Spleen (tissue), 11 donors: ENCODE results near the gene KCNJ10. TPM values are rescaled to one million over a fixed set of nuclear protein-coding genes. Genes with fewer than 3 reads are reported as not detected.

Experiments
- DNase-seq: peaks from one replicate; pipeline ENCODE4 v3.0.0-alpha.2; 2020
- H3K27ac ChIP-seq, 8 donors: fragments of 200-600 bp; sonication (generic) in 7 of 8; 1 replicate in 4 of 8; 2 replicates in 4 of 8; pipeline versions ENCODE4 v1.5.0 to v1.8.0; 2016 to 2021; ENCODE audit warnings: inconsistent platforms in 4 of 8, mild to moderate bottlenecking in 4 of 8, moderate library complexity in 1 of 8
- H3K27me3 ChIP-seq, 7 donors: fragments of 200-600 bp; sonication (generic) in 6 of 7; replicated peaks in 1 of 7; 1 replicate in 4 of 7; 2 replicates in 3 of 7; pipeline versions ENCODE4 v1.5.0 to v1.8.0; 2016 to 2021; ENCODE audit warnings: inconsistent platforms in 3 of 7, mild to moderate bottlenecking in 1 of 7
- H3K36me3 ChIP-seq, 6 donors: fragments of 200-600 bp; sonication (generic) in 5 of 6; 1 replicate in 4 of 6; 2 replicates in 2 of 6; pipeline versions ENCODE4 v1.5.0 to v1.8.0; 2016 to 2021; ENCODE audit warnings: inconsistent platforms in 2 of 6
- H3K4me1 ChIP-seq, 6 donors: fragments of 200-600 bp; sonication (generic) in 5 of 6; 1 replicate in 3 of 6; 2 replicates in 3 of 6; pipeline versions ENCODE4 v1.5.0 to v1.8.0; 2016 to 2021; ENCODE audit warnings: inconsistent platforms in 3 of 6
- H3K4me3 ChIP-seq, 8 donors: fragments of 200-600 bp; sonication (generic) in 7 of 8; 1 replicate in 4 of 8; 2 replicates in 4 of 8; pipeline versions ENCODE4 v1.5.0 to v1.8.0; 2016 to 2021; ENCODE audit warnings: inconsistent platforms in 4 of 8, mild to moderate bottlenecking in 4 of 8, moderate library complexity in 2 of 8
- H3K9me3 ChIP-seq, 8 donors: fragments of 200-600 bp; sonication (generic) in 7 of 8; 1 replicate in 4 of 8; 2 replicates in 4 of 8; pipeline versions ENCODE4 v1.5.0 to v1.8.0; 2016 to 2021; ENCODE audit warnings: inconsistent platforms in 4 of 8
- POLR2A ChIP-seq, 3 donors: fragments of 450-650 bp; IDR thresholded peaks; one replicate each; pipeline ENCODE4 v1.5.1; 2017; ENCODE audit warnings: antibody characterized with exemption in 3 of 3, mild to moderate bottlenecking in 1 of 3
- POLR2AphosphoS5 ChIP-seq, 3 donors: sonication (generic); formaldehyde crosslinking; IDR thresholded peaks; one replicate each; pipeline ENCODE4 v1.5.1; 2017; ENCODE audit warnings: antibody characterized with exemption in 3 of 3
- WGBS, 5 donors: extraction: QIAGEN DNeasy Blood & Tissue Kit in 3 of 5; methylation state at CpG; one replicate each; pipeline versions ENCODE4 v1.1.5 to v1.1.7; 2013 to 2018; 5-methylcytosine and 5-hydroxymethylcytosine counted together
- intact Hi-C: fragments of 100-400 bp; cut with DNase I; formaldehyde crosslinking; loops from one replicate; pipeline ENCODE4 v1.15.0; 2023; ENCODE audit warnings: low total_unique reads
- polyA plus RNA-seq, 3 donors: library from polyadenylated mRNA; stranded (reverse); fragments of 200-250 nt; gene quantifications; one replicate each; pipeline ENCODE4 v1.2.1, GENCODE V29; 2013
- total RNA-seq, 7 donors: library from RNA; depleted of rRNA in 3 of 7; stranded (reverse); fragments of >200 nt in 3 of 7; fragmentation: NEBNext Ultra II Directional in 4 of 7; extraction: Animal tissue kit (Norgen Biotek cat#: 25700) in 4 of 7; gene quantifications; one replicate each; pipeline versions ENCODE4 v1.1.0 to v1.2.1, GENCODE V29; 2016 to 2021
- TF ChIP-seq, protein P1 (sequence below), 11 experiments: fragments of 200-600 bp in 7 of 11; fragments of 450-650 bp in 4 of 11; sonication (generic) in 4 of 11; IDR thresholded peaks in 8 of 11; conservative IDR thresholded peaks in 3 of 11; 1 replicate in 7 of 11; 2 replicates in 4 of 11; pipeline versions ENCODE4 v1.4.0 to v1.8.0; 2016 to 2021; ENCODE audit warnings: antibody characterized with exemption in 11 of 11, inconsistent platforms in 4 of 11, mild to moderate bottlenecking in 1 of 11
- donor health status: healthy with polysubstance abuse.
- donor health status: DM: no; HTN: no; CAD: no; lungs with moderate emphysema.
- donor health status: DM: no; HTN: no; CAD: no.
- donor health status: Bipolar disorder and iron deficiency.
- donor health status: healthy.
- donor health status: DM: no; HTN: no; CAD: no.
- donor health status: DM: yes; HTN: yes; CAD: no.

KCNJ10 gene
- total and polyA plus RNA-seq, 10 donors: 3.7 to 30.8 (median 14.2) TPM

DNA sequence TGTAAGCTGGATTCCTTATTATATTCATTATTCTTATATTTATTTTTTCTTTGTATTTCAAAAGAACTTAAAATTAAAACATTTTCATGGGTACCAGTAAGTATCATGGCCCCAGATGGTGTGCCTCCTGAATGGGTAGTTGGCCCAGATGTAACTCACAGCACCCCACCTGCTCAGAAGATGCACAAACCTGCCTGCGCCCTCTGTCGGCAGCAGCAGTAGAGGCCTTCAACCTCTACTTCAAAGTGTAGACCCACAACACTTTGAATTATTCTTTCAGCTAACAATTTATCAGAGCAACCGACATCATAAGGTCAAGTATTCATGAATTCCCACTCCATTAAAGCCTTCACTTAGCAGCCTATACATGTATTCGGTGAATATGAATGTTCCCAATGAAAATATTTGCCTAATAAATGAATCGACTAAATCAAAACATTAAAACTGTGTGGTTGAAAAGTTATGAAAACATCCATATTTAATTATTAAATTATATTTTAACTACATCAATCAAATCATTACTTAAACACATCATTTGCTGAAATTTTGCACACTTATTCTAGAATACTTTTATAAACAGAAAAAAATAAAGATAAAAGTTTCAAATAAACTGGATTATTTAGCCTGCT lies 63.5 kb downstream of the KCNJ10 start:
- Histone ChIP-seq H3K36me3 (no peaks in the 10 kb centered on the region), H3K27ac (no peak overlapping the region), H3K9me3 (no peaks in the 10 kb centered on the region), H3K4me1 (peaks cover 0 to 6% (median 0%) of the 10 kb centered on the region in 6 donors), H3K4me3 (no peak overlapping the region), H3K27me3 (peaks cover 0 to 4% (median 0%) of the 10 kb centered on the region in 7 donors)
- TF ChIP-seq POLR2A (IDR thresholded peaks at IDR 0.05) (no peak), POLR2AphosphoS5 (IDR thresholded peaks at IDR 0.05) (no peak)
- TF ChIP-seq, protein P1, sequence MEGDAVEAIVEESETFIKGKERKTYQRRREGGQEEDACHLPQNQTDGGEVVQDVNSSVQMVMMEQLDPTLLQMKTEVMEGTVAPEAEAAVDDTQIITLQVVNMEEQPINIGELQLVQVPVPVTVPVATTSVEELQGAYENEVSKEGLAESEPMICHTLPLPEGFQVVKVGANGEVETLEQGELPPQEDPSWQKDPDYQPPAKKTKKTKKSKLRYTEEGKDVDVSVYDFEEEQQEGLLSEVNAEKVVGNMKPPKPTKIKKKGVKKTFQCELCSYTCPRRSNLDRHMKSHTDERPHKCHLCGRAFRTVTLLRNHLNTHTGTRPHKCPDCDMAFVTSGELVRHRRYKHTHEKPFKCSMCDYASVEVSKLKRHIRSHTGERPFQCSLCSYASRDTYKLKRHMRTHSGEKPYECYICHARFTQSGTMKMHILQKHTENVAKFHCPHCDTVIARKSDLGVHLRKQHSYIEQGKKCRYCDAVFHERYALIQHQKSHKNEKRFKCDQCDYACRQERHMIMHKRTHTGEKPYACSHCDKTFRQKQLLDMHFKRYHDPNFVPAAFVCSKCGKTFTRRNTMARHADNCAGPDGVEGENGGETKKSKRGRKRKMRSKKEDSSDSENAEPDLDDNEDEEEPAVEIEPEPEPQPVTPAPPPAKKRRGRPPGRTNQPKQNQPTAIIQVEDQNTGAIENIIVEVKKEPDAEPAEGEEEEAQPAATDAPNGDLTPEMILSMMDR (IDR thresholded peaks at IDR 0.05 in 8 of 11, conservative IDR thresholded peaks at IDR 0.05 in 3 of 11): peak; percentile 53 to 83 (median 74)
- peak; percentile 89 for DNase-seq
- 22 to 25% (median 23%) methylated on average over 5 of the region's 5 CpGs for WGBS, 5 donors
- intact Hi-C loops: loop anchor here (5.0 kb wide), 2 partner anchors 69 to 209 kb away; no protein-coding TSS in a partner anchor

DNA sequence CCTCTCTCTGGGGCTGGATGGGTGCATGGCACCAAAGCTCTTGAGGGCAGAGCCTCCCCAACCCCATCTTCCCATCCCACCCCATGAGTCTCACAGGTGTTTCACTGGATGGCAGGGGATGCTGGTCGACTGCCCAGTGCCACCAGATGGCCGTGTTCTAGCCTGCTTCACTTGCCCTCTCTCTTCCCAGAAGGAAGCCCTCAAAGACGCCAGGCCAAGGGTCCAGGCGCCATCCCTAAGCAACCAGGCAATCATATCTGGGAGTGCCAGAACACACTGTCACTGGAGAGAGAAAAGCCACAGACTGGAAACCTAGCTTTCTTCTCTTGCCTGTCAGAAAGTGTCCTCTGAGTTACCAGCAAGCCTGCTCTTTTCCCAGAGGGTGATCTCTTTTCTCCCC lies 64.9 kb downstream of the KCNJ10 start:
- intact Hi-C loops: loop anchor here (5.0 kb wide), 2 partner anchors 68 to 208 kb away; no protein-coding TSS in a partner anchor
- H3K9me3 ChIP-seq: no peaks in the 10 kb centered on the region
- H3K4me1 ChIP-seq: peaks cover 0 to 6% (median 0%) of the 10 kb centered on the region in 6 donors
- H3K27me3 ChIP-seq: no peaks in the 10 kb centered on the region
- H3K27ac ChIP-seq: no peak overlapping the region
- H3K4me3 ChIP-seq: no peak overlapping the region
- 66 to 86% (median 70%) methylated on average over 4 of the region's 4 CpGs for WGBS, 5 donors
- no peak for DNase-seq
- TF ChIP-seq, protein P1 (IDR thresholded peaks at IDR 0.05 in 8 of 11, conservative IDR thresholded peaks at IDR 0.05 in 3 of 11): no peak
- TF ChIP-seq POLR2A (IDR thresholded peaks at IDR 0.05) (no peak), POLR2AphosphoS5 (IDR thresholded peaks at IDR 0.05) (no peak)
- H3K36me3 ChIP-seq: no peaks in the 10 kb centered on the region

DNA sequence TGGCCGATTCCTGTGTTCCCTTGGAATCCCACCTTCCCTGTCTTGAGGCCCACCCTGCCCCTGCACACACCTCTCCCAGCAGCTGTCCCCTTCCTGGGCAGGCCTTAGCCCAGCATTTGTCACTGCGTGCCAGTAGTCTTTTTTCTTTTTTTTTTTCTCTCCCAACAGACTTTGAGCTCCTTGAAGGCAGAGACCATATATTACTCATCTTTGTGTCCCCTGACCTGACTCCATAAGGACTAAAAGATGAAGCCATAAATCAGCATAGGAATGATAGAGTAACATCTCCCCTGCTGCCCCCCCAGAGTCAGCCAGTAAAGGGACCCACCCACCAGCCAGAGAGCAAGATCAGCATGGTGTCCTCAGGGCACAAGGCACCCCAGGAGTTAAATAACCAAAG lies 65.5 kb downstream of the KCNJ10 start:
- DNase-seq: no peak
- 89 to 96% (median 96%) methylated on average over 2 of the region's 2 CpGs for WGBS, 5 donors
- H3K4me3 ChIP-seq: no peak overlapping the region
- intact Hi-C loops: no loop called here
- no peaks in the 10 kb centered on the region for H3K9me3 ChIP-seq
- no peak overlapping the region for H3K27ac ChIP-seq
- peaks cover 0 to 6% (median 0%) of the 10 kb centered on the region in 6 donors for H3K4me1 ChIP-seq
- no peaks in the 10 kb centered on the region for H3K36me3 ChIP-seq
- no peaks in the 10 kb centered on the region for H3K27me3 ChIP-seq
- TF ChIP-seq, protein P1 (IDR thresholded peaks at IDR 0.05 in 8 of 11, conservative IDR thresholded peaks at IDR 0.05 in 3 of 11): no peak
- TF ChIP-seq POLR2A (IDR thresholded peaks at IDR 0.05): no peak
- TF ChIP-seq POLR2AphosphoS5 (IDR thresholded peaks at IDR 0.05): no peak

DNA sequence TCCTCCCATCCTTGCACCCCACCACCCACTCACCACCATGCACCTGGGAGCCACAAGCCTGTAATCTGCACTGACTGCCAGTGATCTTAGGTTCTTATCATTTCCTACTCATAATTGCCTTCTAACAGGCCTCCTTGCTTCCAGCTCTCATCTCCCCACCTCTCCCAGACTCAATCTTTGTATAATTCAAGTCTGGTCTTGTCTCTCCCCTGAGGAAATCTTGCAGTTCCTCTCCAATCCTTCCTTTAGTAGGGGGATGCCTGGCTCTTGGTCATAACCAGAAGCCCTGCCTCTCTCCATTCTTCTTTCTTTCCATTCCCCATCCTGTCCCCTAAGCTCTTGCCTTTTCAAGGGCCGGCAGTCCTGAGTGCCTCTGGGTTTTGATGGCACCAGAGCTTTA lies 66.0 kb downstream of the KCNJ10 start:
- DNase-seq: no peak
- intact Hi-C loops: no loop called here
- Histone ChIP-seq H3K4me3 (no peak overlapping the region), H3K4me1 (peaks cover 0 to 2% (median 0%) of the 10 kb centered on the region in 6 donors), H3K36me3 (no peaks in the 10 kb centered on the region), H3K27me3 (no peaks in the 10 kb centered on the region), H3K27ac (no peak overlapping the region), H3K9me3 (no peaks in the 10 kb centered on the region)
- TF ChIP-seq, protein P1 (IDR thresholded peaks at IDR 0.05 in 8 of 11, conservative IDR thresholded peaks at IDR 0.05 in 3 of 11): no peak
- TF ChIP-seq POLR2A (IDR thresholded peaks at IDR 0.05) (no peak), POLR2AphosphoS5 (IDR thresholded peaks at IDR 0.05) (no peak)
- 85 to 100% (median 93%) methylated on average over 1 of the region's 1 CpG for WGBS, 5 donors
